GM13977 (cell line): Measurements from ENCODE around the gene ATP6V1E1.
"Not testable (repeated sequence)": the region's sequence is repeated elsewhere in the genome, so short reads cannot be mapped to it uniquely, and the experiment has no call there.

Experiments used
- DNase-seq: peaks from one replicate; pipeline ENCODE4 v3.0.0; 2012; ENCODE audit warnings: low spot score
- CTCF ChIP-seq: IDR thresholded peaks from 2 replicates; pipeline ENCODE4 v1.5.1; 2012; ENCODE audit warnings: mild to moderate bottlenecking, control low read depth; ENCODE audit not compliant: insufficient read depth; ENCODE audit errors: extremely low read depth, missing control alignments
- in situ Hi-C: fragments of 300-500 bp; cut with MboI; formaldehyde crosslinking; loops from one replicate; pipeline ENCODE4 v1.12.0; 2022; ENCODE audit warnings: low sequenced_read_pairs, low pct_unique_long_range_greater_than_20kb, mixed read lengths, inconsistent platforms; ENCODE audit not compliant: unreplicated experiment

ATP6V1E1 gene

GRCh38 chr22:17628406-17629172 is at the start of gene ATP6V1E1:
Gene ATP6V1E1, minus strand, starts transcription at chr22:17628749. Its CDS starts 114 bp downstream, at chr22:17628635.
- TF ChIP-seq CTCF: no peak
- in situ Hi-C loops: no loop called here
- DNase-seq: peak; percentile 95

DNA sequence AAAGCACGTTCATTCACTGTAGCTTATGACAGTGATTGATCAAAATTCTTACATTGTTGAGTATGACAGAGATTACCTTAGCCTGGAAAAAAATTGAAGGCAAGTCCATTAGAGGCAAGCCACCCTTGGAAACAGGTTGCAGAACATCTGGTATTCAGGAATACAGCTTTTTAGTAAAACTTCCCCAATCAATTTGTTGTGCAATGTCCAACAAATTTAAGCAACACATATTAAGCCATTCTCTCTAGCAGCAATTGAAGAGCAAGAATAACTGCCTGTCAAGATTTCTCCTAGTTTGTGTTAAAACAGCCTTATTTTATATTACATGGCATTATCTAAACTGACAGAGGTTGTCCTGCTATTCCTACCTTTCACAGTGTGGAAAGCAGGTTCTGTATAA is 47.0 kb upstream of the ATP6V1E1 start:
- no peak for TF ChIP-seq CTCF
- in situ Hi-C loops: no loop called here
- DNase-seq: no peak

DNA sequence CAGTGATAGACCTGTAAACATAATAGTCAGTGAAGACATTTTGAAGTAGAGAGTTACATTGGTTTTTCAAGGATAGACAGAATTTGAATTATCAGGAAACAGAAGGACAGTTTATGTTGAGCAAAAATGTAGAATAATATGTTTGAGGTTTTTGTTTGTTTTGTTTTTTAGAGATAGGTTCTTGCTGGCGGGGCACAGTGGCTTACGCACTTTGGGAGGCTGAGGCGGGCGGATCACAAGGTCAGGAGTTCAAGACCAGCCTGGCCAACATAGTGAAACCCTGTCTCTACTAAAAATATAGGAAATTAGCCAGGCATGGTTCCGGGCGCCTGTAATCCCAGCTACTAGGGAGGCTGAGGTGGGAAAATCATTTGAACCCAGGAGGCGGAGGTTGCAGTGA is 45.6 kb upstream of the ATP6V1E1 start:
- in situ Hi-C loops: no loop called here
- no peak for TF ChIP-seq CTCF
- DNase-seq: no peak

DNA sequence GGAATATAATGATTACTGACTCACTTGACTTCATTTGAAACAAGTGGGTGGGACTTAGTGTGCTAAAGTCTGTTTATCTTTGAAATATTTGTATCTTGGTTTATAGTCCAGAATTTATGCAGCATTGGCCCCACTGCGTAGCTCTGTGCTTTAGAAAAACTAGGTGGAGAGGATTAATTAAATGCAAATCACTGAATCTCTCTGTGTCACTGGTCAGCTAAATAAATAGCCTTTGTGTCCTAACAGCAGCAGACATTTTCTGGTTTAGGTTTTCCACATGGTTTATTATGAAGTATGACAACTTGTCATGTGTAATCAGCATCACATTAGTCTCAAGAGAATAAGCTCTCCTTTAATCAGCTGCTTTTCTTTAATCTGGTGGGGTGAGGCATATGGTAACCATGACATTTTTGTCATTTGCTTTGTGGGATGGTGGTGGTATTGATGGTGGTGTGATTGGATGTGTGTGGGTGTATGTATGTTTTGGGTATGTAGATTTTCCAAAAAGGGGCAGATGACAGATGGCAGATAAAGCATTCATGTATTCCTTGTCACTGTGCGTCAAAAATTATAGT is 44.0 kb upstream of the ATP6V1E1 start:
- DNase-seq: no peak

DNA sequence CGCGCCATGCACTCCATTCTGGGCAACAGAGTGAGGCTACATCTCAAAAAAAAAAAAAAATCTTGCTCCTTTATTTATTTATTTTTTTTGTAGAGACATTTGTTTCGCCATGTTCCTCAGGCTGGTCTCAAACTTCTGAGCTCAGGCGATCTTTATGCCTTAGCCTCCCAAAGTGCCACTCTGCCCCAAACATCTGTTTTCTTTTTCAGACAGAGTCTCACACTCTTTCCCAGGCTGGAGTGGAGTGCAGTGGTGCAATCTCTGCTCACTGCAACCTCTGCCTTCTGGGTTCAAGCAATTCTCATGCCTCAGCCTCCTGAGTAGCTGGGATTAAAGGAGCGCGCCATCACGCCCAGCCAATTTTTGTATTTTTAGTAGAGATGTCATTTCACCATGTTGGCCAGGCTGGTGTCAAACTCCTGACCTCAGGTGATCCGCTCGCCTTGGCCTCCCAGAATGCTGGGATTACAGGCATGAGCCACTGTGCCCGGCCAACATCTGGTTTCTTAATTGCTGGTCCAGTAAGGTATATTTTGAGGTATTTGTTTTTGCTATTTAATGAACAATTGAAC is 43.1 kb upstream of the ATP6V1E1 start:
- DNase-seq, in situ Hi-C loops: not testable (repeated sequence)

More for the DNA sequence above, 44.0 kb upstream of the ATP6V1E1 start:
- TF ChIP-seq CTCF: no peak
- in situ Hi-C loops: no loop called here

DNA sequence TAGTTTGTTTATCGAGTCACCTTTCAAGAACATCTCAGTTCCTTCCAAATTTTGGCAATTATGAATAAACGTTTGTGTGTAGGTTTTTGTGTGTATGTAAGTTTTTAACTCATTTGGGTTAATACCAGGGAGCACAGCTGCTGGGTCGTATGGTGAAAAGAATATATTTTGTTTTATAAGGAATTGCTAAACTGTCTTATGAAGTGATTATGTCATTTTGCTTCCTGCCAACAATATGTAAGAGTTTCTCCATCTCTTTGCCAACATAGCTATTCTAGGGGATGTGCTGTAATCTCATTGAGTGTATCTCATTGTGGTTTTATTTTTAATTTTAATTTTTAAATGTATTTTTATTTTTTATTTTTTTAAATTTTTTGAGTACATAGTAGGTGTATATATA is 37.3 kb upstream of the ATP6V1E1 start:
- no peak for TF ChIP-seq CTCF
- DNase-seq: no peak
- in situ Hi-C loops: no loop called here

DNA sequence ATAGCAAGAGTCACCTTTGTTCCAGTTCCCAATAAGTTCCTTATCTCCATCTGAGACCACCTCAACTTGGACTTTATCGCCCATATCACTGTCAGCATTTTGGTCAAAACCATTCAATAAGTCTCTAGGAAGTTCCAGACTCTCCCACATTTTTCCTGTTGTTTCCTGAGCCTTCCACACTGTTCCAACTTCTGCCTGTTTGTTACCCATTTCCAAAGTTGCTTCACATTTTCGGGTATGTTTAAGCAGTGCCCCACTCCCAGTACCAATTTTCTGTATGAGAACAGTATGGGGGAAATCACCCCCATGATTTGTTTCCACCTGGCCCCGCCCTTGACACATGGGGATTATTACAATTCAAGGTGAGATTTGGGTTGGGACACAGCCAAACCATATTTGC is 36.7 kb upstream of the ATP6V1E1 start:
- TF ChIP-seq CTCF: no peak
- DNase-seq: no peak
- in situ Hi-C loops: no loop called here
